SJSA1 (cell line): ENCODE measurements around the gene AKNA. TPM values are rescaled to one million over a fixed set of nuclear protein-coding genes. Genes with fewer than 3 reads are reported as not detected.

Experiments
- DNase-seq, 2 experiments: peaks; one replicate each; pipeline ENCODE4 v3.0.0-alpha.2; 2015 to 2020; ENCODE audit warnings: low spot score in 2 of 2, low read depth in 1 of 2
- H3K27ac ChIP-seq: fragments of 250-450 bp; sonication (Bioruptor Pico); 2 replicates; pipeline ENCODE4 v1.5.1; 2020; ENCODE audit warnings: mild to moderate bottlenecking, moderate library complexity
- H3K27me3 ChIP-seq: fragments of 250-450 bp; sonication (Bioruptor Pico); replicated peaks from 2 replicates; pipeline ENCODE4 v1.5.1; 2020; ENCODE audit warnings: mild to moderate bottlenecking, moderate library complexity
- H3K36me3 ChIP-seq: fragments of 250-450 bp; sonication (Bioruptor Pico); 2 replicates; pipeline ENCODE4 v1.5.1; 2020; ENCODE audit warnings: mild to moderate bottlenecking
- H3K4me1 ChIP-seq: fragments of 250-450 bp; sonication (Bioruptor Pico); replicated peaks from 2 replicates; pipeline ENCODE4 v1.6.1; 2021; ENCODE audit warnings: mild to moderate bottlenecking
- H3K4me3 ChIP-seq: fragments of 250-450 bp; sonication (Bioruptor Pico); 2 replicates; pipeline ENCODE4 v1.5.1; 2020; ENCODE audit warnings: mild to moderate bottlenecking
- H3K9me3 ChIP-seq: fragments of 250-450 bp; sonication (Bioruptor Pico); replicated peaks from 2 replicates; pipeline ENCODE4 v1.5.1; 2020; ENCODE audit warnings: mild to moderate bottlenecking
- total RNA-seq: library from RNA; depleted of rRNA; stranded (reverse); fragments of >200 nt; shearing (Covaris generic); gene quantifications from 2 replicates; pipeline ENCODE4 v1.2.3, GENCODE V29; 2014

AKNA gene
- total RNA-seq, 1 experiment from 2014 or later, result 4.8 TPM

DNA sequence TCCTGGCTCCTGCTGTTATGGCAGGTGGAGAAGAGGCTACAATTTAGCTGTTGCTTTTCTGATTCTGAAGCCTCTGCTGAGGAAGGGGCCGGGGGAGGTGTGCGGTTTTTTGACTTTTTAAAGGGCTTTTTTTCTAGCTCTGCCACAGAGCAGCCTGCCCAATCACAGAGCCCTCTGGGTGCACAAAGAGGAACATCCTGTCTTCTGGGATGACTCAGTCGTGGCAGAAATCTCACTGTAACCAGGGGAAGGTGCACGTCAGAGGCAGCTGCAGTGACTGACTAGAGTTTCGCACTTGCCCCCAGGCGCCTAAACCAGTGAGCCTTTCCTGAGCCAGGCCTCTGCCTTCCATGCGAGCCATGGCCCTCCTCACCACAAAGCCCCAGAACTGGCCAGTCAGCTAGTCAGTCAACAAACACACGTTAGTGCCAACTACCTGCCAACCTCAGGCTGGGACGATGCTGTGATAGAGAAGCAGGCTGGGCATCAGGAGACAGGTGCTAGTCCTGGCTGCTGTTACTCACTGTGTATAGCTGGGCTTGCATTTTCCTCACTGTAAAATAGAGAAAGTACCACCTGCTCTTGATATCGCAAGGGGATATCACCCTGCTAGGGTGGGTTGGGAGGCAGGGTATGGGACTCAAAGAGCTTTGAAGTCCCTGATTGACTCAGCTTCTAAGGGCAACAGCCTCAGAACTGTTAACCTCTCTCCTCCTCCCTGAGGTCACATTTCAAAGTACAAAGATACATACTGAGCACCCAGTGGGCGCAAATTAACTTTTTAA is 2.2 kb downstream of the AKNA start:
- Histone ChIP-seq H3K27ac (peak overlapping the region; percentile 46), H3K4me1 (peaks cover 44% of the 10 kb centered on the region), H3K9me3 (no peaks in the 10 kb centered on the region), H3K4me3 (no peak overlapping the region), H3K36me3 (0 out of 2 replicates have a peak, but pooled peaks cover 8% of the 10 kb centered on the region), H3K27me3 (no peaks in the 10 kb centered on the region)
- DNase-seq, result peak; percentile 54 to 85

DNA sequence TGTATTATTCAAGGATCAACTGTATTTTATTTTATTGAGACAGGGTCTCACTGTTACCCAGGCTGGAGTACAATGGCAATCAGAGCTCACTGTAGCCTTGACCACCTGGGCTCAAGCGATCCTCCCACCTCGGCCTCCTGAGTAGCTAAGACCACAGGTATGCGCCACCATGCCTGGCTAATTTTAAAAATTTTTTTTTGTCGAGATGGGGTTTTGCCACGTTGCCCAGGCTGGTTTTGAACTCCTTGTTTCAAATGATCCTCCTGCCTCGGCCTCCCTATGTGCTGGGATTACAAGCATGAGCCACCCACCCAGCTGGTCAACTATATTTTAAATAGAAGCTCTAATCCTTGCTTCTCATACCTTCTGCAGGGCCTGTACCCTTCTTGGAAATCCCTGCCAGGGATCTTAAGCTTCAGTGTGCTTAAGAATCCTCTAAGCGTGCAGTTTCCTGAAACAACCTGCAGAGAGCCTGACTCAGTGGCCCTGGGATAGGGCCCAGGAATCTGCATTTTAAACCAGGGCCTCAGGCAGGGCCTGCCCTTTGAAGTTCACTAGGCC is 2.9 kb downstream of the AKNA start:
- H3K27ac ChIP-seq, result peak overlapping the region; percentile 46
- H3K4me3 ChIP-seq, result no peak overlapping the region
- 0 out of 2 replicates have a peak, but pooled peaks cover 11% of the 10 kb centered on the region for H3K36me3 ChIP-seq
- H3K4me1 ChIP-seq, result peaks cover 44% of the 10 kb centered on the region
- no peaks in the 10 kb centered on the region for H3K27me3 ChIP-seq
- no peak for DNase-seq
- H3K9me3 ChIP-seq, result no peaks in the 10 kb centered on the region

DNA sequence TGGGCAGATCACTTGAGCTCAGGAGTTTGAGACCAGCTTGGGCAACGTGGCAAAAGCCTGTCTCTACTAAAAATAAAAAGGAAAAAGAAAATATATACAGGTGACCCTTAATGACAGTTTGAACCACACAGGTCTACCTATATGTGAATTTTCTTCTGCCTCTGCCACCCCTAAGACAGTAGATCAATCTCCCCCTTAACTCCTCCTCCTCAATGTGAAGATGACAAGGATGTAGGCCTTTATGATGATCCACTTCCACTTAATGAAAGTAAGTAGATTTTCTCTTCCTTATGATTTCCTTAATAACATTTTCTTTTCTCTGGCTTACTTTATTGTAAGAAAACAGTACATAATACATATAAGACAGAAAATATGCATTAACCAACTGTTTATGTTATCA is 3.4 kb downstream of the AKNA start:
- no peaks in the 10 kb centered on the region for H3K9me3 ChIP-seq
- no peak overlapping the region for H3K4me3 ChIP-seq
- DNase-seq, result no peak
- peaks cover 15% of the 10 kb centered on the region; the same call in 1 of the 2 replicates for H3K36me3 ChIP-seq
- no peaks in the 10 kb centered on the region for H3K27me3 ChIP-seq
- no peak overlapping the region for H3K27ac ChIP-seq
- H3K4me1 ChIP-seq, result peaks cover 44% of the 10 kb centered on the region

DNA sequence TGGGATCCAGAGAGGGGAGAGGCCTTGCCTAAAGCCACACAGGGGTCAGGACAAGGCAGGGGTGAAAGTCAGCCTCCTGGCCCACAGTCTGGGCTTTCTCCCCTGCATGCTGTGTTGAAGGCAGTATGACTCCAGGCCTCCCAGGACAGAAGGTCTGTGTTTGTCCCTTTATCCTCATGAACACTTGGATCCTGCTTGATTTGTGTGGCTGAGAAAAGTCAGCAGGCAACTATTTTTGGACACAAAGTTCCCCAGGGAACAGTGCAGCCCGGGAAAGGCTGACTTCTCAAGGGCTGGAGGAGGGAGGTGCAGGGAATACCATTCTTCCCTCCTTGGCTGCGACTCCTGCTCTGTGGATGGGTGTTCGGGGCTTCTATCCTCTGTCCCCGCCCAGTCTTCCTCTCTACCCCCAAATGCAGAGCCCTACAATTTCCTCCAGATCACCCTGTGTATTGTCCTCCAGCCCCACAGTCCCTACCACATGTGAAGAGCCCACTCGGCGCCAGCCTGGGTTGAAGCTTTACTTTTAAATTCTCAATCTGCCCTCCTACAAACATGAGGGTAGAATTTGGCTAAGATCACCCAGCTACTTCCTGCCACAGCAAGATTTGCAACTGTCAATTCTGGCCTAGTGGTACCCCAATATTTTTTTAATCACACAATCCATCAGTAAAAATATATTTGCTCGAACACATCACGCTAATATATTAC is 4.1 kb downstream of the AKNA start:
- H3K27me3 ChIP-seq, result no peaks in the 10 kb centered on the region
- no peak overlapping the region for H3K4me3 ChIP-seq
- peaks cover 19% of the 10 kb centered on the region; the same call in 1 of the 2 replicates for H3K36me3 ChIP-seq
- no peaks in the 10 kb centered on the region for H3K9me3 ChIP-seq
- peak in 1 of 2 experiments; percentile 9 for DNase-seq
- H3K4me1 ChIP-seq, result peaks cover 44% of the 10 kb centered on the region
- H3K27ac ChIP-seq, result no peak overlapping the region

DNA sequence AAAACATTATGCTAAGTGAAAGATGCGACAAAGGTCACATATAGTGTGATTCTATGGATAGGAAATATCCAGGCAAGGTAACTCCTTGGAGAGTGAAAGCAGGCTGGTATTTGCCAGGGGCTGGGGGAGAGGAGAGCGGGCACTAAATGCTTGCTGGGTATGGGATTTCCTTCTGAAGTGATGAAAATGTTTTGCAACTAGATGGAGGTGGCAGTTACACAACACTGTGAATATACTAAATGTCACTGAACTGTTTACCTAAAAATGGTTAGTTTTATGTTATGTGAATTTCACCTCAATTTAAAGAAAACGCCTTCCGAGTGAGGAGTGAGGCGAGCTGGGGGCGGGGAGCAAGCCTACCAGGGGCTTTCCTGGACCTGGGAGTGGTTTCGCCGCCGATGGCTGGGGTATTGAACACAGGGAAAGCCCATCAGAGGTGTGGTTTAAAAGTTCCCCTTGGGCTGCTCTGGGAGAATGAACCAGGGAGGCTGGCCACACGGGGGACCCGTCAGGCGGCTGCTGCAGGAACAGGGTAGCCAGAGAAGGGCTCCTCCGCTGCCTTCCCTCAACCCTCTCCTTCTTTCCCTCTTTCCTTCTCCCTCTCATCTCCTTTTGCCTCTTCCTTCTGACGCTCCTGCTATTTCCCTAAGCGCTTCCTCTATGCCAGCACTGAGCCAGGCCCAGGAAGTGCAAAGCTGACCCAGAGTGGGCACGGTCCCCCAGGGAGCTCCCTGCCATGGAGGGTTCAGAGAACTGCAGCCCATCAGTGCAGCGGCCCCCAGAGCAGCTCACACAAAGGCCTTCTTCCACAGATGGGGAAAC is 4.9 kb downstream of the AKNA start:
- H3K36me3 ChIP-seq, result peaks cover 15% of the 10 kb centered on the region; the same call in 1 of the 2 replicates
- no peak overlapping the region for H3K27ac ChIP-seq
- no peak overlapping the region for H3K4me3 ChIP-seq
- no peak for DNase-seq
- H3K4me1 ChIP-seq, result peaks cover 39% of the 10 kb centered on the region
- H3K9me3 ChIP-seq, result no peaks in the 10 kb centered on the region
- no peaks in the 10 kb centered on the region for H3K27me3 ChIP-seq

DNA sequence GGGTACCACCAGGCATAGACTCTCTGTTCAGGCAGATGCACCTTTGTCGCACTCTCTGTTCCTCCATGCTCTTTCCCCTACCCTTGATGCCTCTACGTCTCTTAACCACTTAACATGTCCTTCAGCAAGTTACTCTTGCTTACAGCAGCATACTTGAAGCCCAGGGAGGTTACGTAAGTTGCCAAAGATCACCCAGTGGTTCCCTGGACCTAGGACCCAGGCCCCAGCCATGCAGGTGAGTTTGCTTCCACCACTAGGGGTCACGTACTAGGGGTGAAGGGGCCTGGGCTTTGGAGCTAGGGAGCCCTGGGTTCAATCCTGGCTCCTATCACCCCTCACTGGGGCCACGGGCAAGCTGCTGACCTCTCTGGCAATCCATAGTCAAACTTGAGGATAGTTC is 8.9 kb downstream of the AKNA start:
- Histone ChIP-seq H3K27ac (no peak overlapping the region), H3K4me3 (no peak overlapping the region), H3K36me3 (peaks cover 10% of the 10 kb centered on the region; the same call in 1 of the 2 replicates), H3K4me1 (peaks cover 6% of the 10 kb centered on the region), H3K9me3 (no peaks in the 10 kb centered on the region), H3K27me3 (no peaks in the 10 kb centered on the region)
- DNase-seq, result no peak

DNA sequence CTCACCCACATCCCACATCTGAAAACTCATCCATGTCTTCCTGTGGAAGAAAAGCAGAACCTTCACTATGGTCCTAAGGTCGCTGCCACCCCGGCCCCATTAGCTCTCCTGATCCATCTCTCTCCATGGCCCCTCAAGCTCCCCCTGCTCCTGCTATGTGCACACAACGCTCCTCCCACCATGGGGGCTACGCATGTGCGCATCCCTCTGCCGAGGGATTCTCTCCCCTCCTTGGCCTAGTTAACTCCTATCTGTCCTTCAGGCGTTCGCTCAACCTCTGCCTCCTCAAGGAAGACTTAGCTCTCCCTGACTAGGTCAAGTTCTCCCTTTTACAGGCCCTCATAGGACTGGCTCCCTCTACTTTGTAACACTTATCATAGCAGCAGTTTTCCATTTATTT is 9.8 kb downstream of the AKNA start:
- H3K36me3 ChIP-seq, result peaks cover 10% of the 10 kb centered on the region; the same call in 1 of the 2 replicates
- DNase-seq, result no peak
- H3K4me3 ChIP-seq, result no peak overlapping the region
- H3K27ac ChIP-seq, result no peak overlapping the region
- no peaks in the 10 kb centered on the region for H3K4me1 ChIP-seq
- H3K9me3 ChIP-seq, result no peaks in the 10 kb centered on the region
- H3K27me3 ChIP-seq, result no peaks in the 10 kb centered on the region

DNA sequence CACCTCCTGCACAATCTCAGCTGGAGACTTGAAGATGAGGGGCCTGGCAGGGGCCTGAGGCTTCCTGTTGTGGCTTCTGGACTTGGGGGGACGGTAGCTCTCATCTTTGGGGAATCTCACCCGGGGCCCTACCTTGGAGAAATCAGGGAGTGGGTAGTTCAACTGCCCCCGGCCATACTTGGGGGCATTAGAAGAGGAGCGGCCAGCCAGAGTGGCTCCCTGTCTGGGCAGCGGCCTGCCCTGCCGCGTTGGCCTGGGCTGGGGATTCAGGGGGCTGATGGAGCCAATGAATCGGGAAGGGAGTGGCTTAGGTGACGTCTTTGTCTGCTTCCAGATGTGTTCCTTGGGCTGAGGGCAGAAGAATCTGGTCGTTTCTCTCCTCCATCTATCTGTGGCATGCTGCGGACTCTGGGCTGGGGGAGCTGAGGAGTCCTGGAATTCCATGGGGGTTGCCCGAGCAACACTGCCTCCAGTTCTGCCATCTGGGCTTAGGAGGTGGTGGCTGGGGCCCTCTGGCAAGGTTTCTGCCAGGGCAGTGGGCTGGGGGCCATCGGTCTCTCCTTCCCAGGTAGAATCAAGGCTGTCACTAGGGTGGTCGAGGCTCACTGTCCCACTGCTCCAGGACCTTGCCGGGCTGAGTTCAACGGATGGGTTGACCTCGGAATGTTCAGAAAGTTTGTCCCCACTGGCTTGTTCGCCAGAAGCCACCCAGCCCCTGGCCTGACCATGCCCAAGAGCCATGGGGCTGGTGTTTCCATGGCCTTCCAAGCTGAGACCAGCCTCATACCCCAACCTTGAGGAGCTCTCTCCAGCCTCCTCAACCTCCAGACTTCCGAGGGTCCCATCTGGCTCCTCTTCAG is 11.0 kb downstream of the AKNA start:
- Histone ChIP-seq H3K9me3 (no peaks in the 10 kb centered on the region), H3K4me1 (no peaks in the 10 kb centered on the region), H3K27ac (no peak overlapping the region), H3K36me3 (peaks cover 10% of the 10 kb centered on the region; the same call in 1 of the 2 replicates), H3K27me3 (no peaks in the 10 kb centered on the region), H3K4me3 (no peak overlapping the region)
- no peak for DNase-seq

DNA sequence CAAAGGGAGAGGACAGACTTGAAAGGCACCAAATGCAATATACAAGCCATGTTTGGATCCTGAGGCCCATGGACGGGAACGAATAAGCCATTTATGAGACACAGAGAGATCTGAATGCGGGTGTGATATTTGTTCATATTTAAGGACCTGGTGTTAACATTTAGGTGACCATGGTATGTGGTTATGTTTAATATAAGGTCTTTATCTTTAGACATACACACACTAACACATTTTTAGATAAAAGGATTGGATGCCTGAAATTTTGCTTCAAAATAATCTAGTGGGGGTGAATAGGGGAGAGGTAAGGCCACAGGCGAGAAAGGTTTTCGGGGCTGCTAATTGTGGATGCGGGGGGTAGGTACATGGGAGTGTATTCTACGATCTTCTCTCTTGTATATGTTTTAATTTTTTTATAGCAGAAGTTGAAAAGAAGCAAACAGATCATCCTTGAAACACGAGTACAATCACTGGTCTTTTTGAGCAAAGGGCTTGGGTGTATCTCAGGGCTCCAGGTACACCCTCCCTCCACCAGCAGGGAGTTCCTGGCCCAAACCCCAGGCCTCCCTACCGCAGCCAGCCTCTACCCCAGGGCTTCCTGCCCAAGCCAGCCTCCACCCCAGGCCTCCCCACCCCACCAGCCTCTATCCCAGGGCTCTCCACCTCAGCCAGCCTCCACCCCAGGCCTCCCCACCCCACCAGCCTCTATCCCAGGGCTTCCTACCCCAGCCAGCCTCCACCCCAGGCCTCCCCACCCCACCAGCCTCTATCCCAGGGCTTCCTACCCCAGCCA is 12.2 kb downstream of the AKNA start:
- Histone ChIP-seq H3K9me3 (no peaks in the 10 kb centered on the region), H3K4me1 (no peaks in the 10 kb centered on the region), H3K27me3 (no peaks in the 10 kb centered on the region), H3K27ac (no peak overlapping the region), H3K4me3 (no peak overlapping the region), H3K36me3 (peaks cover 10% of the 10 kb centered on the region; the same call in 1 of the 2 replicates)
- DNase-seq, result no peak

DNA sequence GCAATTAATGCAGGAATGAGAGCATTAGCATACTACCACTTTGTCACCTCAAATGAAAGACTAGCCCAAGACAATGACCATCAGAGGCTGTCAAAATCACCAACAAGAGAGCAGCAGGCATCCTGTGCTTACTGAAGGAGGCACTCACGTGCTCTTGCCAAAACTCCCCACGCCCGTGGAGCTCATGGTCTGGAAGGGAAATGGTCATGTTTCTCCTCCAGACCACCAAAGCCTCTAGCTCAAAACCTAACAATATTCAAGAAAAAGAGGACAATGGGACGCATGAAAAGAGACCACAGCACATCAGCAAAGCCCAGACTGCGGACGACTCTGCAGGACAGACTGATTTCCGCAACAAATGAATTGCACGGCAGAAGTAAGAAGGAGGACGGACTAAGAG is 12.8 kb downstream of the AKNA start:
- no peaks in the 10 kb centered on the region for H3K27me3 ChIP-seq
- no peak overlapping the region for H3K27ac ChIP-seq
- H3K4me3 ChIP-seq, result no peak overlapping the region
- no peaks in the 10 kb centered on the region for H3K9me3 ChIP-seq
- H3K36me3 ChIP-seq, result peaks cover 7% of the 10 kb centered on the region; the same call in 1 of the 2 replicates
- no peaks in the 10 kb centered on the region for H3K4me1 ChIP-seq
- DNase-seq, result no peak

DNA sequence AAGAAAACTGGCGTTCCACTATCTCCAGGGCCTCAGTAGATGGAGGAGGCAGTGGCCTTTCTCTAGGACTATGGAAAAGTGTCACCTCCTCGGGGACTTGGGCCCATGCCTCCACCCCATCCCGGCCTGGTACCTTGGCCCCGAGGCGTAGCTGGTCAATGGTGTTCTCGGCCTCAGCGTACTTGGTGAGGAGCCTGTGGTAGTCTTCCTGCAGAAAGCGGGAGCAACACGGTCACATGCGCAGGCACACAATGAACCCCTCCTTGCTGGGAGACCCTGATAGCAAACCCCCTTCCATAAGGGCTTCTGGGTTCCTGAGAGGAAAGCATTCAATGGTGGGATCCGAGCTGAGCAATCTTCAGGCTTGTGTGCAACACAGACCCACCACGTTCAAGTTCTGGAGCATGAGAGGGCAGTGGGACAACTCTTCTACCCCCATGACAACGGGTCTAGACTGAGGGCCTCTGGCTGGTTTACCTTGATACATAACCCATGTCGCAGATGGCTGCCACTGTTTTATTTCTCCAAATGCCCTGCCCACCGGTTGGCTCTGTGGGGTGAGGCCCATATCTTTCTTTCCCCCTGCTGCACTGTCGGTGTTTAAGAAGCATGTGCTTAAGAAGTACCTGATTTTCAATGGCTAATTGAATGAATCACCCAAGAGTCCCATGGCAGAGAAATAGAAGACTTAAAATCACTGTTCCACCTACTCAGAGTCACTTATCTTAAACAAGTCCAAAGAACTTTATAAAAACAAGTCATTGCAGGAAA is 13.6 kb downstream of the AKNA start:
- Histone ChIP-seq H3K36me3 (peaks cover 1% of the 10 kb centered on the region; the same call in 1 of the 2 replicates), H3K27me3 (no peaks in the 10 kb centered on the region), H3K4me3 (no peak overlapping the region), H3K4me1 (no peaks in the 10 kb centered on the region), H3K27ac (no peak overlapping the region), H3K9me3 (no peaks in the 10 kb centered on the region)
- DNase-seq, result no peak
